Measurements from ENCODE around the gene SP140. TPM values are rescaled to one million over a fixed set of nuclear protein-coding genes. Genes with fewer than 3 reads are reported as not detected.

The SP140 gene
- total and polyA plus RNA-seq, 7 donors = 0.19 to 0.59 (median 0.35) TPM

DNA sequence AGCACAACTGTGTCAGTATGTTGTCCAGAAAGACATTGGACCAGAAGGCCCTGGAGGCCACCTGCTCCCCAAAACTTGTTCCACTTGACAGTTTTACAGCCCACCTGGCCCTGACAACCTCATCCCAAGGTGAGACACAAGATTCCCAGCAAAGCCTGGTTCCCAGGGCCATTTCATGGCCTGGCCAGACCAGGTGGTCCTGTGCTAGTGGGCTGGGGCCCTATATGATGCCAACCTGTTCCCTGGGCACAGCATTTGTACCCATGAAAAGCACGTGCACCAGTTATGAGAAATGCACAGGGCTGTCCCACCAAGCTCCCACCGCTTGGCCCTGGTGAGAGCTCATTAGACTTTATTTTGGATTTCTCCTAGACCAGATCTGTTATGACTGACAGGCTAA, 95.5 kb downstream of the SP140 start:
- no peaks in the 10 kb centered on the region for H3K36me3 ChIP-seq (ENCODE audit: insufficient read depth in 1 of 2, low read depth in 1 of 2)
- H3K9me3 ChIP-seq = no peaks in the 10 kb centered on the region
- TF ChIP-seq, protein P1, sequence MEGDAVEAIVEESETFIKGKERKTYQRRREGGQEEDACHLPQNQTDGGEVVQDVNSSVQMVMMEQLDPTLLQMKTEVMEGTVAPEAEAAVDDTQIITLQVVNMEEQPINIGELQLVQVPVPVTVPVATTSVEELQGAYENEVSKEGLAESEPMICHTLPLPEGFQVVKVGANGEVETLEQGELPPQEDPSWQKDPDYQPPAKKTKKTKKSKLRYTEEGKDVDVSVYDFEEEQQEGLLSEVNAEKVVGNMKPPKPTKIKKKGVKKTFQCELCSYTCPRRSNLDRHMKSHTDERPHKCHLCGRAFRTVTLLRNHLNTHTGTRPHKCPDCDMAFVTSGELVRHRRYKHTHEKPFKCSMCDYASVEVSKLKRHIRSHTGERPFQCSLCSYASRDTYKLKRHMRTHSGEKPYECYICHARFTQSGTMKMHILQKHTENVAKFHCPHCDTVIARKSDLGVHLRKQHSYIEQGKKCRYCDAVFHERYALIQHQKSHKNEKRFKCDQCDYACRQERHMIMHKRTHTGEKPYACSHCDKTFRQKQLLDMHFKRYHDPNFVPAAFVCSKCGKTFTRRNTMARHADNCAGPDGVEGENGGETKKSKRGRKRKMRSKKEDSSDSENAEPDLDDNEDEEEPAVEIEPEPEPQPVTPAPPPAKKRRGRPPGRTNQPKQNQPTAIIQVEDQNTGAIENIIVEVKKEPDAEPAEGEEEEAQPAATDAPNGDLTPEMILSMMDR (IDR thresholded peaks at IDR 0.05) = no peak
- 93 to 97% (median 93%) methylated on average over 2 of the region's 2 CpGs for WGBS, 3 donors
- no peak overlapping the region for H3K27ac ChIP-seq
- no peaks in the 10 kb centered on the region for H3K4me1 ChIP-seq
- DNase-seq (no peak), ATAC-seq (no peak)
- intact Hi-C loops (cut with DNase I) = no loop called here
- peaks cover 0 to 1% (median 0%) of the 10 kb centered on the region in 3 donors for H3K27me3 ChIP-seq (ENCODE audit: insufficient read depth in 3 of 3, low read length in 2 of 3)
- no peak overlapping the region for H3K4me3 ChIP-seq

DNA sequence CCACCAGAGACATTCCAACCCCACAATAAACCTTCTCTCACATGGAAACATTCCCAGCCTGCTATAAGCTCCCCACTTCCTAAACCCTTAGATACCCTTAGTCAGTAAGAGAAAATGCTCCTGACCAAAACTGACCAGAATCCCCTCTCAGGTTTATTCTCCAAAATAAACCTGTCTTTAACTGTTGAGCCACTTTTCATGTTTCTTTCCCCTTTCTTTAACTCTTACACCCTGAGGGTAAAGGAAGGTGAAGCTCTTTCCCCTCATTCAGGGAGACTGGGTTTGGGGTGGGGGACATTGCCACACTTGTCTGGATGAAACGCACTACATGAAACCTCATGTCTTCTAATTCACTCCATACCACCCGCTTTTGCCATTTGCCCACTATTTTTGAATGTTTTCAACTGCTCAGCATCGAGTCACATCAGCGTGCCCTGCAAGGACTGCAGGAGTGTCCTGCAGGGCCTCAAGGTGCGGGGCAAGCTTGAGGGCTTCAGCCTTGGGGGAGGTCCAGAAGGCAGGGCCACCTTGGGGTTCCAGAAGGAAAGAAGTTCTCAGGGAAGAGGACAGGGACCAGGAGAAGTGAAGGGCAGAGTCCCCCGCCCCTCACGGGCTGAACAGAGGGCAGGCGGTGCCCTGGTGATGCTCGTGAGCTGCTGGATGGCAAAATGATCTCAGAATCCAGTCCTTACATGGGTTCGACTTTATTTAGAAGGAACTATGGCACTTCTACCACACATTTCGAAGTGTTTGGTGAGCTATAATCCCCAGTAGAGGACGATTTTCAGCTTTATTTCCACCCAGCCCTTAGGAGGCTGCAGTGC, 97.2 kb downstream of the SP140 start:
- TF ChIP-seq, protein P1 (IDR thresholded peaks at IDR 0.05) = no peak
- Histone ChIP-seq H3K4me1 (peaks cover under 1% of the 10 kb centered on the region), H3K9me3 (no peaks in the 10 kb centered on the region), H3K4me3 (no peak overlapping the region), H3K27ac (no peak overlapping the region), H3K36me3 (ENCODE audit: insufficient read depth in 1 of 2, low read depth in 1 of 2) (no peaks in the 10 kb centered on the region), H3K27me3 (ENCODE audit: insufficient read depth in 3 of 3, low read length in 2 of 3) (peaks cover 0 to under 1% (median 0%) of the 10 kb centered on the region in 3 donors)
- intact Hi-C loops (cut with DNase I) = no loop called here
- DNase-seq (no peak), ATAC-seq (no peak)
- 82 to 90% (median 82%) methylated on average over 12 of the region's 12 CpGs for WGBS, 3 donors

DNA sequence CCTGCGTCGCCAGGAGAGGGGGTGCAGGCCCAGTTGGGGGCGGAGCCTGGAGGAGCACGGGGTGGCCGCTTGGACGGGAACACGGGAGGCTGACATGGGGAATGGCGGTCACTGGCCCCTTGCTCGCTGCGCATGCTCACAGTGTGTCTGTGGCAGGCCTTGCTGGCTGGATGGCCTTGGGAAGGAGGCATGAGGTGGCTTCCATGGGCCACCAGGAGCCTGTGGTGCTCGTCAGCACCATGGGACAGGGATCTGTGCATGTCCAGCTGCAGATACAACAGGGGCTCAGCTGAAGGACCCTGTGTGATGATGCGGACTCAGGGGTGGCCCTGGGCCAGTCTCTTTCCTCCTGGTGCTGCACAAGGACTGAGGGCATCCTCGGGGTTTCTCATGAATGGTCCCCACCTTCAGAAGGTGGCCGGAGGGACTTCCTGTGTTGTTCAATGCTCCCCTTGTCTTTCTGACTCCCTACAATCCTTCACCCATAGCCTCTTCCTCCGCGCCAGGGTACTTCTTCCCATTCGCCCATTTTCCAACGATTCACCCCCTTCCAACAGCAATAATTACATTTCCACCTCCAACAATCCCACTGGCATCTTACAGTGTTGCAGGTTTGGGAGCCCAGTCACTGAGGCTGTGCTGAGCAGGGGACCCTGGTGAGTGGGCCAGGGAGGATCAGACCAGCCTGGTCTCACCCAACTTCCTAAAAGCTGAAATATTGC, 98.0 kb downstream of the SP140 start:
- Histone ChIP-seq H3K9me3 (no peaks in the 10 kb centered on the region), H3K4me1 (peaks cover 4% of the 10 kb centered on the region), H3K4me3 (no peak overlapping the region), H3K36me3 (ENCODE audit: insufficient read depth in 1 of 2, low read depth in 1 of 2) (no peaks in the 10 kb centered on the region), H3K27me3 (ENCODE audit: insufficient read depth in 3 of 3, low read length in 2 of 3) (no peaks in the 10 kb centered on the region), H3K27ac (no peak overlapping the region)
- TF ChIP-seq, protein P1 (IDR thresholded peaks at IDR 0.05) = no peak
- intact Hi-C loops (cut with DNase I) = no loop called here
- DNase-seq (no peak), ATAC-seq (no peak)
- 83 to 90% (median 88%) methylated on average over 18 of the region's 18 CpGs for WGBS, 3 donors

DNA sequence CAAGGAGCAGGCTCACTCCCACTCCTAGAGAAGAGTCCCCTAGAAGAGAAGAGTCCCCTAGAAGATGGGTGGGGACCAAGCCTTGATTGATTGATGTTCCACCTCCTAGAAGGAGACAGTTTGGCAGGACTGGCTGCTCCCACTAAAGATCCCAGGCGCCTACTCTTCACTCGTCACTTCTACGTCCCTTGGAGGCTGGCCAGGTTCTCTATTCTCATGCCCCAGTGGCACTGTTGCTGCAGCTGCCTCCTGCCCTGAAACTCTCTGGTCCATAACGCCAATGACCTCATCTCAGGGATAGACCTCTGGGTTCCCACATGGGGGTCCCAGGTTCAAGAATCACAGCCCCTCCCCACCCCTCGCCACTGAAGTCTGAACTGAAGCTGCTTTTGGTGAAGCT, 99.0 kb downstream of the SP140 start:
- WGBS, 3 donors = 79 to 89% (median 84%) methylated on average over 5 of the region's 5 CpGs
- Histone ChIP-seq H3K27ac (no peak overlapping the region), H3K9me3 (no peaks in the 10 kb centered on the region), H3K4me3 (no peak overlapping the region), H3K4me1 (peaks cover 4% of the 10 kb centered on the region), H3K36me3 (ENCODE audit: insufficient read depth in 1 of 2, low read depth in 1 of 2) (no peaks in the 10 kb centered on the region), H3K27me3 (ENCODE audit: insufficient read depth in 3 of 3, low read length in 2 of 3) (no peaks in the 10 kb centered on the region)
- intact Hi-C loops (cut with DNase I) = no loop called here
- ATAC-seq = no peak
- no peak for DNase-seq
- TF ChIP-seq, protein P1 (IDR thresholded peaks at IDR 0.05) = no peak
